Measurements from ENCODE around the gene SLC29A1.

DNA sequence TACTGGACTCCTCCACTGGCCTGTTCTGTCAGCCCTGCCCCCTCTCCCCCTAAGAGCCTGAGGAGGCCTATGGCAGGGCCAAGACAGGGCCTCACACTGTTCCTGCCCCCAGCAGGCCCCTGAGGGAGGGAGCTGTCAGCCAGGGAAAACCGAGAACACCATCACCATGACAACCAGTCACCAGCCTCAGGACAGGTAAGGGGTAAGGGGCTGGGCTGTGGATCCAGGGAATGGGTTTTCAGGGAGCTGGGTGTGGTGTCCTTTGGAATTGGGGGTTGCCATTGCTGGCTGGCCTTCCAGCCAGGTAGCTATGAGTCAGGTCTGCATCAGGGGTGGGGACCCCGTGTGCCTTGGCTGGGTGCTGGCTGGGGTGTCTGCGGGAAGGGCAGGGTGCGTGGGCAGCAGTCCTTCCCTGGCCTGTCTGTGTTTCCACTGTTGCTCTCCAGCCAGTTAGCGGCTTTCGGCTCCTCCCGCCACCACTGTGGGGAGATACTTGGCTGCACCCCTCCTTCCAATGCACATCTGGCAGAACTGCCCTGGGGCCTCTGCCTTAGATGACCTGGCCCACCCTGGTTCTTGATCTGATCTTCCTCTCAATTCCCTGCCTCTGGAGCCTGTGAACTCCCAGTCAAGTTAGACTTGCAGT lies 3.9 kb downstream of the SLC29A1 start:
- TF ChIP-seq ZNF274 (IDR thresholded peaks at IDR 0.05; ENCODE audit: low read depth, low read length) (no peak), YY1 (IDR thresholded peaks at IDR 0.05; ENCODE audit: insufficient read depth, insufficient read length) (no peak), SUZ12 (IDR thresholded peaks at IDR 0.05; ENCODE audit: extremely low read depth, insufficient read depth, insufficient read length) (no peak)

Measured in NT2/D1 (cell line).